Stimulated activated naive B cell treated with anti-CD40 and anti-IgM and Interleukin-4, amounts not matched to agents 10 μg/mL and 1 μg/mL and 100 μg/mL, for 72 hours (primary cell): Measurements from ENCODE around the gene PCP2.

ENCODE experiments used
- ATAC-seq, 2 donors: fragments of 150-1000 bp; cut with Tn5 transposase; replicated peaks; 2 replicates each; pipeline ENCODE4 v1.10.0; 2021; ENCODE audit warnings: moderate library complexity in 1 of 2
- DNase-seq: peaks from one replicate; pipeline ENCODE4 v3.0.0; 2021
- H3K27ac Mint-ChIP-seq: one replicate; pipeline ENCODE4 v1.8.0; 2022; ENCODE audit warnings: mild to moderate bottlenecking, mixed read lengths
- H3K27me3 Mint-ChIP-seq, 2 donors: one replicate each; pipeline ENCODE4 v1.8.0; 2022; ENCODE audit warnings: mixed read lengths in 2 of 2
- H3K36me3 Mint-ChIP-seq, 2 donors: one replicate each; pipeline ENCODE4 v1.8.0; 2022; ENCODE audit warnings: mixed read lengths in 2 of 2, mild to moderate bottlenecking in 1 of 2
- H3K4me1 Mint-ChIP-seq, 2 donors: one replicate each; pipeline ENCODE4 v1.8.0; 2022; ENCODE audit warnings: mixed read lengths in 2 of 2, mild to moderate bottlenecking in 1 of 2
- H3K4me3 Mint-ChIP-seq, 2 donors: one replicate each; pipeline ENCODE4 v1.8.0; 2022; ENCODE audit warnings: mild to moderate bottlenecking in 2 of 2, mixed read lengths in 2 of 2, moderate library complexity in 1 of 2
- H3K9me3 Mint-ChIP-seq, 2 donors: one replicate each; pipeline ENCODE4 v1.8.0; 2022; ENCODE audit warnings: mixed read lengths in 2 of 2, mild to moderate bottlenecking in 1 of 2

Gene PCP2

GRCh38 chr19:7595466-7596133 is 37.9 kb downstream of the PCP2 start, which contains the start of gene CAMSAP3:
Gene CAMSAP3, plus strand, starts transcription at chr19:7595863. Its CDS starts 140 bp downstream, at chr19:7596003.
- peak within 1 kb of the TSS; percentile 81 to 85 for H3K4me3 Mint-ChIP-seq
- peaks cover 53 to 67% of the 10 kb centered on the region in 2 donors for H3K27me3 Mint-ChIP-seq
- DNase-seq (peak; percentile 19), ATAC-seq (peak; percentile 86 to 89)
- peaks cover 0 to under 1% of the 10 kb centered on the region in 2 donors for H3K9me3 Mint-ChIP-seq
- peaks cover 5 to 7% of the 10 kb centered on the region in 2 donors for H3K4me1 Mint-ChIP-seq
- peak within 1 kb of the TSS; percentile 71 for H3K27ac Mint-ChIP-seq
- peaks cover 0 to 6% of the 10 kb centered on the region in 2 donors for H3K36me3 Mint-ChIP-seq

DNA sequence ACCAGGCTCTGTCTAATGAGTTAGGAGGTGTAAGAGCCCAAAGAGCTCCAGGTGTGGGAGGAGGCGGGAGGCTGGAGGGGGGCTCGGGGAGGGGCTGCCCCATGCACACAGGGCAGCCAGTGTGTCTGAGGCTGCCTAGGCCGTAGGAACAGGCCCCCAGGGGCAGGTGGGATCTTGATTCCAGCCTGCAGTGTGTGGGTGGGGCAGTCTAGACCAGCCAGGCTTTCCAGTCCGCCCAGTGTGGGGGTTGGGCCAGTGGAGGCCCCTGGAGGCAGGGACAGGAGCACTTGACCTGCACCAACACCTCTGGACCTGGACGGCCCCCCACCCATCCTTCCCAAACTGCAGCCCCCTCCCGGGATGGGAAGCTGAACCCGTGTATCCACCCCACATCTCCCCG is 43.3 kb downstream of the PCP2 start:
- no peaks in the 10 kb centered on the region for H3K9me3 Mint-ChIP-seq
- H3K27me3 Mint-ChIP-seq, result peaks cover 29 to 35% of the 10 kb centered on the region in 2 donors
- ATAC-seq (no peak), DNase-seq (no peak)
- no peak overlapping the region for H3K27ac Mint-ChIP-seq
- H3K4me3 Mint-ChIP-seq, result no peak overlapping the region
- no peaks in the 10 kb centered on the region for H3K36me3 Mint-ChIP-seq
- peaks cover 0 to 2% of the 10 kb centered on the region in 2 donors for H3K4me1 Mint-ChIP-seq

DNA sequence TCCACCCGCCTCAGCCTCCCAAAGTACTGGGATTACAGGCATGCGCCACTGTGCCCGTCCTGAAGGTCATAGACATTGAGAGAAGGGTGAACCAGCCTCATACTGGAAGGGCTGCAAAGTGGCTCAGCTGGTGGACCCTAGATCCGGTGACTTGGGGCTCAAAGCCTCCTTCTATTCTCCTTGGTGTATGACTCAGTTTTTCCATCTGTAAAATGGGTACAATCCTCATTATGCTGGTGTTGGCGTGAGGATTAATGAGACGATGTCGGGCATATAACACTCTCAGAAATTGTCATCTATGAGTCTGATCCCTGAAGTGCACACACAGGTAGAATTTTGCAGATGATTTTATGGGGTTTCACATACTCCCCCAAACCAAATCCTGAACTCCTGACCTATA is 43.7 kb downstream of the PCP2 start:
- no peak for ATAC-seq
- no peaks in the 10 kb centered on the region for H3K9me3 Mint-ChIP-seq
- H3K4me3 Mint-ChIP-seq, result no peak overlapping the region

DNA sequence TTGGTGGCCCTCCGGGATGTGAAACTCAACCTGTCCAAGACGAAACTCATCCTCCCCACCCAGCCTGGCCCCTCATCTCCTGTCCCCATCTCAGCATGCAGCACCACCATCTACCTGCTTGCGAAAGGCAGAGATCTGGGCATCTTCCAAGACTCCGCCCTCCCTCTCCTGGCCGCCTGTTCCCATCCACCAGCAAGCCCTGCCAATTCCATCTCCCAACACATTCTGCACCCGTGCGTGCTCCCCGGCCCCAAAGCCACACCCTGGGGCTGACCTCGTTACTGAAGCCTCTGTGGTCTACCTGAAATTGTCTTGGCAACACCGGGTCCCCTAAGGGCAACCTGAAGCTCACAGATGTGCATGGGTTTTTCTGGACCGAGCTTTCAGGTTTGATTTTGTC is 51.1 kb downstream of the PCP2 start:
- Mint-ChIP-seq H3K27me3 (peaks cover 0 to 6% of the 10 kb centered on the region in 2 donors), H3K36me3 (peaks cover 0 to 4% of the 10 kb centered on the region in 2 donors), H3K27ac (no peak overlapping the region), H3K4me3 (no peak overlapping the region), H3K4me1 (no peaks in the 10 kb centered on the region), H3K9me3 (peaks cover 0 to 2% of the 10 kb centered on the region in 2 donors)
- no peak for ATAC-seq
- DNase-seq, result no peak

More for the DNA sequence above, 43.7 kb downstream of the PCP2 start:
- Mint-ChIP-seq H3K36me3 (no peaks in the 10 kb centered on the region), H3K27me3 (peaks cover 25 to 31% of the 10 kb centered on the region in 2 donors), H3K4me1 (no peaks in the 10 kb centered on the region), H3K27ac (no peak overlapping the region)
- no peak for DNase-seq
